Activated CD4-positive, alpha-beta T cell treated with anti-CD3 and anti-CD28 coated beads, Interleukin-2, Interleukin-6, amounts not matched to agents 100 ng/mL and 50 ng/mL, durations not matched to agents 16 hours and 8 hours (primary cell): Measurements from ENCODE around the gene LELP1.
A peak's percentile ranks its signal among the peaks of the same experiment; 100 is the strongest.

Source experiments
- DNase-seq: peaks from one replicate; pipeline ENCODE4 v3.0.0-alpha.2; 2020

Gene LELP1

DNA sequence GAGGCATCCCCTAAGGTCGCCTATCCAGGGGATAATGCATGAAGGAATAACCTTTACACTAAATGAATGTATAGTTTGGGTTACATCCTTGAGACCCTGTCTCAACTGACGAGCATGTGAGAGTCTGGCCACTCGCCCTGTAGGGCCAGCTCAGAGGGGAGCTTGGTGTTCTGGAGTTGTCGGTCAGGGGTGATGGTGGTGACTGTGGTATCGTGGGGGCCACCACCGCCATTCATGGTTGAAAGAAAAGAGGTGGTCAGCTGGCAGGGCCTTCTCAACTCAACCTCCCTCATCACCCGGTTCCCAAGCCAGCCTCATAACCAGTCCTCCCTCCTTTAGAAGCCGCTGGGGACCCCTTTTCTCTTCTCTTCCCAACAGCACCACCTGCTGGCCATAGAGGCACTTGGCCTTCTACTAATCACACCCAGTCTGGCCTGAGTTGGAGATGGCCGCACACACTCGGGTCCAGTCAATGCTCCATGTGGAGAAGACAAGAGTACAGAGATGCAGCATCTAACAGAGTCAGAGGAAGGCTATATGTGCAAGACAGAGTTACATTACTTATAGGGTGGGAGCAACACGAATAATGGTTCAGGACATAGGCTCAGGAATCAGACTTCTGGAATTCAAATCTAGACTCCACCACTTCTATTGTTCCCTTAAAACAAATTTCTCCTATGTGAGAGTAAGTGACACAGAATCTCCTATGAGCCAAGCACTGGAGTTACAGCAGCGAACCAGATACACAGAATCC, 26.0 kb downstream of the LELP1 start:
- DNase-seq = peak; percentile 33

GRCh38 chr1:153231363-153231762, 28.1 kb downstream of the LELP1 start:
- DNase-seq = no peak

DNA sequence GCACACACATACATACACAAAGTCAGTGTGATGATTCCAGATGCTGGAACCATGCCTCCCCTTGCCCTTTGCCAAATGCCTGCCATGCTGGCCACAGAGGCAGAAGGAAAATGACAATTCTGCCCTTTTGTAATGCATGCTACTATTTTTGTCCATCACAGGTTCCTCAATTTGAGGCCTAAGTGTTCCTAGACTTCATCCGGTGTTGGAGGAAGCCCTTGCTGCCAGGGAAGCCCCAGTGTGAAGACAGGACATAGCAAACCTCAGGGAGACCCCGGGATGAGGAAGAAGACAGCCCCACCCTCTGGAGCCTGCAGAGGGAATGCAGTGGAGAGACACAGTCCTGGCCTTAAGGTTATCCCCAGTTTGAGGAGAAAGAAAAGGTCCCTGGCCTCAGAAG, 28.6 kb downstream of the LELP1 start:
- DNase-seq = no peak

DNA sequence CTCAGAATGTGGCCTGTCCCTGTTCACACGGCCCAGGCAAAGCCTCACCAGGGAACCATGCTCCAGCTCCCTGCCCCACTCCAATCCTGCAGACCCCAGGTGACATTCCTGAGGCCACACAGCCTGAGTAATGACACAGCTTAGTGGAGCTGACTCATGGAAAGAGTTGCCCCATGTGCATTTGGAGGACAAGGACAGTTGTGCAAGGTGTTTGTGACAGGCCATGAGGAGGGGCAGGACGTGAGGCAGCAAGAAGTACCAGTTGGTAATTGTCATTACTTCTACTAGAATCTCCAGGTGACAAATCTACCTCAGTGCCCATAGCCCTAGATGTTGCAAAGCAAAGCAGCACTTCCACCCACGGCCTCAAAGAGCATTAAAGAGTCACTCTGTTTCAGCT, 29.3 kb downstream of the LELP1 start:
- DNase-seq = no peak

GRCh38 chr1:153233448-153233847, 30.2 kb downstream of the LELP1 start:
- no peak for DNase-seq

- DNase-seq = no peak
Measured at GRCh38 chr1:153238527-153238926, 35.3 kb downstream of the LELP1 start.

GRCh38 chr1:153242160-153242559, 38.9 kb downstream of the LELP1 start:
- no peak for DNase-seq

- no peak for DNase-seq
Measured at GRCh38 chr1:153245466-153245865, 42.2 kb downstream of the LELP1 start.

GRCh38 chr1:153246018-153246417, 42.8 kb downstream of the LELP1 start:
- no peak for DNase-seq

- no peak for DNase-seq
Measured at GRCh38 chr1:153246825-153247224, 43.6 kb downstream of the LELP1 start.

- DNase-seq = no peak
Measured at GRCh38 chr1:153248176-153248879, 45.1 kb downstream of the LELP1 start.

GRCh38 chr1:153250166-153250565, 46.9 kb downstream of the LELP1 start:
- no peak for DNase-seq

GRCh38 chr1:153251087-153251486, 47.9 kb downstream of the LELP1 start:
- DNase-seq = no peak

DNA sequence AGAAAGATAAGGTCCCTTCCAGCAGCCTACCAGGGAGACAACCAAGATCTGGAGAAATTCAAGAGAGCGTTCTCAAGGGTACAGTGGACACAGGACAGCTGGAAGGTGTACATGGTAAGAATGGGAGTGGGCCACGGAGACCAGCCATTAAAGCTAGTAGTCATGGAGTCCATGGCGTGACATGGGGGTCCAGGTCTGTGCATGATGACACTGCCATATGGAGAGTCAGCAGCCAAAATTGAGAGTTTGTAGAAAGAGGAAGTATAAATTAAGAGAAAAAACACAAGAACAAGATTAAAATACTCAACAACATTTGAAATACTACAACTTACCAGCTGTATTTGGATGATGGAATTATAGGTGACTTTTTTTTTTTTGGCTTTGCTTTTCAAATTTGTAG, 48.3 kb downstream of the LELP1 start:
- no peak for DNase-seq

DNA sequence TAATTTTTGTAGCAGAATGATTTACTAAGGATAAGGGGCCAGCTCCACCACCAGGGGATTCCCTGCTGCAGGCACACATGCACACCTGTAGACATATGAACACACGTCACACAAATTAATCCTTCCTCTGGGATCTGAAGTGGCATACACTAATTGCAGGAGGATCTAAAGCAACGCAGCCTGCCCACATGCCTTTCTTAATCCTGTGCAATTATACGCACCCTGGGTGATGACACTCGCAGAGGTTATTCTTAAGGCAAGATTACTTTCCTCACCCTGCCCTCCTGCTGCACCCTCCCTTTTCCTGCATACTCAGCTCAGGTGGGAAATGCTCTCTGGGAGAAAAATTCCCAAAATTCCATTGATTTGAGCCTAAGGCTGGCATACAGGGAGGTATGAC, 48.8 kb downstream of the LELP1 start:
- no peak for DNase-seq

- no peak for DNase-seq
Measured at GRCh38 chr1:153253076-153253475, 49.8 kb downstream of the LELP1 start.

GRCh38 chr1:153253693-153254092, 50.5 kb downstream of the LELP1 start:
- DNase-seq = peak; percentile 26
